ENCODE measurements around the gene EXOSC5. TPM values are rescaled to one million over a fixed set of nuclear protein-coding genes. Genes with fewer than 3 reads are reported as not detected.
A peak's percentile ranks its signal among the peaks of the same experiment; 100 is the strongest.

EXOSC5 gene
- 10 to 100 TPM; 47.5 to 51.7 TPM for total RNA-seq

DNA sequence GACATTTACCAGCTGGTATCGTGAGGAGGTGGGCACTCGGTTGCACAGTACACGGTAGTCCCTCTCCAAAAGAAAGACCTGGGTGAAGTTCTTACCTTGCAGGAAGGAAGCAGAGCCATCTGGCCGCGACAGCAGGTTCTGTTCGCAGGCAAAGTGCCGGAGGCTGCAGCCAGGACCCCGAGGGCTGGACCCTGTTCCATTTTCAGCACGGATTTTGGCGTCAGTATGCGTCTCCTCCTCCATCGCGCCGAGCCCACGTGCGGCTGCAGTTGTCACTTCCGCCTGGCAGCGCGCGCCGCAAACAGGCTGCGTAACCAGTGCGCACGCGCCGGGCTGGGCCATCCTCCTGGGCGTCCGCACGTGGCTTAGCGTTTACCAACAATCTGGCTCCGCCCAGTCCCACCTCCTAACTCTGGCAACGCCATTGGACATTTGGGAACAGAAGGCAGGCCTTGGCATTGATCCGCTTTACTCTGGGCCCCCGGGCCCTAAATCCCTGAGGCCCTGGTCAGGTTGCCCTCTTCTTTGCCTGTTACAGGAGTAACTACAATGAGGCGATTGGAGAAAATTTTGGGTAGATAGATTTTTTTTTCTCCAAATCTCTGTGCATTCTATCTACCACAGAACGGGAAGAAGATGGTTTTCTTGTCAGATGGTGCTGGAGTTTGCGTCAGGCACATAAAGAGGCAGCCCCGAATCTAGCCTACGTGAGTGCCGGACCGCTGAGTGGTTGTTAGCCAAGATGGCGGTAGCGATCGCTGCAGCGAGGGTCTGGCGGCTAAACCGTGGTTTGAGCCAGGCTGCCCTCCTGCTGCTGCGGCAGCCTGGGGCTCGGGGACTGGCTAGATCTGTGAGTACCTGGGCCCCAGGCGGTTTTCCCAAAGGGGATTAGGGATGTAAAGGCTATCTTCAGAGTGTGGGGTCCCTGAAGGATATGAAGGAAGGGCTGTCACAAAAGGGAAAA is at the start of gene EXOSC5, which contains the start of gene BCKDHA:
Gene EXOSC5, minus strand, starts transcription at position 274 of the 964 bp plus-strand sequence. Its CDS starts 31 bp downstream, at position 243.
Gene BCKDHA, plus strand, starts transcription at position 733 of the 964 bp plus-strand sequence. Its CDS starts 10 bp downstream, at position 743.
- no peaks in the 10 kb centered on the region for H3K9me3 Mint-ChIP-seq
- CTCF ChIA-PET = no interaction called here
- peaks cover 37% of the 10 kb centered on the region for H3K4me1 Mint-ChIP-seq (ENCODE audit: low read depth)
- H3K36me3 Mint-ChIP-seq (ENCODE audit: low read depth) = peaks cover 3% of the 10 kb centered on the region
- peak within 1 kb of the TSS; percentile 98 for H3K27ac Mint-ChIP-seq
- DNase-seq = peak; percentile 100
- no peaks in the 10 kb centered on the region for H3K27me3 Mint-ChIP-seq (ENCODE audit: low read depth)
- H3K4me3 Mint-ChIP-seq = peak within 1 kb of the TSS; percentile 97
- intact Hi-C loops (cut with micrococcal nuclease) = loop anchor here (1.0 to 5.0 kb wide), 6 partner anchors 33 to 150 kb away; partner anchors contain the start of genes B9D2 and TGFB1

DNA sequence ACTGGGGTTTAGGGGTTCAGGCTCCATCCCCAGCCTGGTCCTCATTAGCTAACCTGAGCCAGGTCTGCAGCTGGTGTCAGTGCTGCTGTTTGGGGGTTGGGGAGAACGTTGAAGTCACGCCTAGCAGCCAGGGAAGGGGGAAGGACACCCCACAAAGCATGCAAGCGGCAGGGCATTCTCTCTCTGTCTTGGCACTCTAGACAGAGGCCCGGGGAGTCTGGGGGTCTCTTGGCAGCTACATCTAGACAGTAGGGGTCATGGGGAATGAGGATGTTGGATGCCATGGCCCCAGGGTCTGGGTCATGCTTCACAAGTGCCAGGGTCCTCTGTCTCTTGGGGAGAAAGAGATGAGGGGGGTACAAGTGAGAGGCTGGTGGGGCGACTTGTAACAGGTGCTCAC is 48.4 kb upstream of the EXOSC5 start:
- Mint-ChIP-seq H3K27me3 (ENCODE audit: low read depth) (no peaks in the 10 kb centered on the region), H3K9me3 (no peaks in the 10 kb centered on the region), H3K27ac (no peak overlapping the region), H3K4me1 (ENCODE audit: low read depth) (peaks cover 11% of the 10 kb centered on the region), H3K4me3 (no peak overlapping the region), H3K36me3 (ENCODE audit: low read depth) (no peaks in the 10 kb centered on the region)
- CTCF ChIA-PET = interaction anchor here (7.6 to 9.5 kb wide), 2 partner anchors 122 to 151 kb away, joined by 92 to 185 read pairs; no protein-coding TSS in a partner anchor
- no peak for DNase-seq
- intact Hi-C loops (cut with micrococcal nuclease) = loop anchor here (5.0 kb wide), 2 partner anchors 72 to 243 kb away; no protein-coding TSS in a partner anchor

DNA sequence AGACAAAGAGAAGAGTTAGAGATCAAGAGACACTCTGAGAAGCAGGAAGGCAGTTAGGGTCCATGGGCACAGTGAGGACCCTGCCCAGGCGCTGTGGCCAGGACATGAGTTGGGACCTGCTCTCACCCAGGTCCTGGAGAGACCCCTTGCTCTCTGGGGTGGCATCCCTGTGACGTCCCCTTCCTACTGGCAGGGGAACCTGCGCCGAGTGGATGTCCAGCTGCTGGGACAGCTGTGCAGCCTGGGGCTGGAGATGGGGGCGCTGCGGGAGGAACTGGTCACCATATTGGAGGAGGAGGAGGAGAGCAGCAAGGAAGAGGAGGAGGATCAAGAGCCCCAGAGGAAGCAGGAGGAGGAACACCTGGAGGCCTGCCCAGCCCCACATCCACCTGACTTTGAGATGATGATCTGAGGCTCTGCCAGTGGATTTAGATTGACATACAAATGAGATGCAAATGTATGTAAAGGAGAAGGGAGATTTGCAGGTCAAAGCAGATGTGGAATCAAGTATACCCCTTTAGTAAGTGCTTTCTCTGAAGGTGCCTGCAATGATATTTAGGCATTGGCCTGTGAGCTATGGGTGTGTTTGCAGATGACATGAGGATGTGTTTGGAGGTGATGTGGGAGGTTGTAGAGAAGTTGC is 46.8 kb upstream of the EXOSC5 start:
- intact Hi-C loops (cut with micrococcal nuclease) = no loop called here

DNA sequence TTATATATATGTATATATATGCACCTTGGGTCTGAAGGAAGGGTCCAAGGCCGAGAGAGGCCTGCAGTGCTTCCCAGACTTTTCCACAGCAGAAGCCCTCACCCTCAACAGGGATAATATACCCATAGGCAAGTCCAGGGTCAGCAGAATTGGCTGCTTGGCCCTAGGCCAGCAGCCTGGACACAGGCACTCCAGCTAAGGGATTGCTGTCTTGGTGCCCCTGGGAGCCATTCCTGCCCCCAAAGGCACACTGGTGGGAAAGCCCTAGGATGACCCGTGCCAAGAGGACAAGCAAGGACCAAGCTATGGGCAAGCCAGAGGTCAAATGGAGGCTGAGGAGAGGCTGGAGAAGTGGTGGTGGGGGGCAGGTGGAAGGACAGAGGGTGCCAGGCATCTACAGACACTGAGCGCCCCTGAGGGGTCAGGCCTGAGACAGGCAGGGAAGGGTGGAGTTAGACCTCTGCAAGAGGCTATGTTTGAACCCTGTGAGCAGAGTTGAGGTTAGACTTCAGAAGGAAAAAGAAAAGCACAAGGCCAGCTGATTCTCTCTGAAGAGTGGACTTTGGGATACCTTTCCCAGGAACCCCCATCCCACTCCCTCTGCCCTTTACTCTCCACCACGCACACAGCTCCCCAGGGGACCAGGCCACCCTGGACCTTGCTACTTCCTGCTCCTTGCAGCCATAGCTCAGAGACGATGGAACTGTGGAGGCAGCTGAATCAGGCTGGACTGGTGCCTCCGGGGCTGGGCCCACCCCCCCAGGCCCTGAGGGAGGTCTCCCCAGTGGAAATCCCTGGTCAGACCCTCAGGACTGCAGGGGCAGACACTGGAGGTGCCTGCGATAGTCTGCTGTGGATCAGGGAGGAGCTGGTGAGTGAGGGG is 45.6 kb upstream of the EXOSC5 start, which contains the start of gene ERICH4:
Gene ERICH4, plus strand, starts transcription at position 684 of the 883 bp plus-strand sequence. Its CDS starts 14 bp downstream, at position 698.
- intact Hi-C loops (cut with micrococcal nuclease) = no loop called here
- peaks cover 1% of the 10 kb centered on the region for H3K36me3 Mint-ChIP-seq (ENCODE audit: low read depth)
- H3K27me3 Mint-ChIP-seq (ENCODE audit: low read depth) = no peaks in the 10 kb centered on the region
- no peak for DNase-seq
- no peaks in the 10 kb centered on the region for H3K9me3 Mint-ChIP-seq
- CTCF ChIA-PET = interaction anchor here (0.7 kb wide), 1 partner anchor 204 kb away, joined by 4 read pairs; no protein-coding TSS in a partner anchor
- H3K27ac Mint-ChIP-seq = no peak within 1 kb of the TSS
- H3K4me3 Mint-ChIP-seq = no peak within 1 kb of the TSS
- peaks cover 9% of the 10 kb centered on the region for H3K4me1 Mint-ChIP-seq (ENCODE audit: low read depth)

More for the DNA sequence above, 46.8 kb upstream of the EXOSC5 start:
- Mint-ChIP-seq H3K4me3 (no peak overlapping the region), H3K4me1 (ENCODE audit: low read depth) (peaks cover 5% of the 10 kb centered on the region), H3K27me3 (ENCODE audit: low read depth) (no peaks in the 10 kb centered on the region), H3K27ac (no peak overlapping the region), H3K36me3 (ENCODE audit: low read depth) (no peaks in the 10 kb centered on the region), H3K9me3 (no peaks in the 10 kb centered on the region)
- CTCF ChIA-PET = no interaction called here
- DNase-seq = no peak

DNA sequence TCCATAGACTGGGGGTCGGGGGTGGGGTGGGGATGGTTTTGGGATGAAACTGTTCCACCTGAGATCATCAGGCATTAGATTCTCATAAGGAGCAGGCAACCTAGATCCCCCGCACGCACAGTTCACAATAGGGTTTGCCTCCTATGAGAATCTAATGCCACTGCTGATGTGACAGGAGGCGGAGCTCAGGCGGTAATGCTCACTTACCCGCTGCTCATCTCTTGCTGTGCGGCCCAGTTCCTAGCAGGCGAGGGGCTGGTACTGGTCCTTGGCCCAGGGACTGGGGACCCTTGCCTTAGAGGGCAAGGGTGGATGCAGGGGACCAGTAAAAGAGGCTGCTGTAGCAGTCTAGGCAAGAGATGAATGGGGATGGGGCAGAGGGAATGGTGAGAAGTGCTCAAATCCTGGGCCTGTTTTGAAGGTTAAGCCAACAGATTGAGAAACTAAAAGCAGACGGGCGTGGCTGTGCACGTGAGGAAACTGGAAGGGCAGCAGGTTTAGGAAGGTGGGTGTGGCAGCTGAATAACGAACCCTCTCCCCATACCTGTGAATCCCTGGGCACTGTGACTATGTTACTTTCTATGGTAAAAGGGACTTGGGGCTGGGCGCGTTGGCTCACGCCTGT is 44.3 kb upstream of the EXOSC5 start:
- Mint-ChIP-seq H3K4me1 (ENCODE audit: low read depth) (peaks cover 12% of the 10 kb centered on the region), H3K4me3 (no peak overlapping the region), H3K9me3 (no peaks in the 10 kb centered on the region), H3K36me3 (ENCODE audit: low read depth) (peaks cover 3% of the 10 kb centered on the region), H3K27ac (no peak overlapping the region), H3K27me3 (ENCODE audit: low read depth) (no peaks in the 10 kb centered on the region)
- CTCF ChIA-PET = no interaction called here
- intact Hi-C loops (cut with micrococcal nuclease) = loop anchor here (2.0 kb wide), 1 partner anchor 155 kb away; no protein-coding TSS in a partner anchor
- DNase-seq = no peak

DNA sequence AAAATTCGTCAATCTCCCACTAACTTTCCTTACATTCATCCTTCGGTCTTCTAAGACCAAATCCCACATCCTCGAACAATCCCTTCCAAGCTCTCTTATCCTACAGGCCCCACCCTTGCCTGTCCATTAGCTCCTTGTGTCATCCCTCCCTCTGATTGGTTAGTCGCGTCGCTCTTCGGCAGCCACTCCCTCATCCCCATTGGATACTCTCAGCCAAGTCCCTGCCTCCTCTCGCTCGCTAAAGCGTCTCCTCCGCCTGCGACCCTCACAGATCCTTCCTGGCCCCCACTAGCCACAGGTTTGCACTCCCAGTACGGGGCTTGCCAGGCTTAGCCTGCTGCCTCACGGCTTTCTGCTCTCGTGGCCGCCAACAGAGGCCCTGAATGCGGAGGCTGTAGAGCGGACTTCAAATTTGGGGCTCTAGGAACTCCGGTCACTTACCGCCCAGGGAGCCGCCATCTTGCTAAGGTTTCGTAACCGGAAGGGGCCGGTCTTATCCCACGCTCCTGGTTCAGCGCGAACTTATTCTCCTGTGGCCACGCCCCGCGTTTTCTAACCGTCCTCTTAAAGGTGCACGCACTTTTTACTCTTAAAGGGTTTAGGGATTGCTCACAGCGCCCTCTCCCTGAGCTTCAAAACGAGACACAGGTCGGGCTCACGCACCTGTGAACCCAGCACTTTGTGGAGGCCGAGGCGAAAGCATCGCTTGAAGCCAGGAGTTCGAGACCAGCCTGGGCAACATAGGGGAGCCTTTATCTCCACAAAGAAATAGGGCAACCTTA is 42.5 kb upstream of the EXOSC5 start, which contains the start of gene DMAC2:
Gene DMAC2, minus strand, starts transcription at position 472 of the 782 bp plus-strand sequence. Its CDS starts 13 bp downstream, at position 459.
- Mint-ChIP-seq H3K4me3 (no peak within 1 kb of the TSS), H3K27ac (no peak within 1 kb of the TSS), H3K36me3 (ENCODE audit: low read depth) (peaks cover 3% of the 10 kb centered on the region), H3K4me1 (ENCODE audit: low read depth) (peaks cover 13% of the 10 kb centered on the region), H3K9me3 (no peaks in the 10 kb centered on the region), H3K27me3 (ENCODE audit: low read depth) (no peaks in the 10 kb centered on the region)
- CTCF ChIA-PET = interaction anchor here (0.7 to 3.1 kb wide), 16 partner anchors 9 to 158 kb away, joined by 3 to 46 read pairs (median 4); partner anchors contain the start of gene CEACAM21
- peak; percentile 99 for DNase-seq
- intact Hi-C loops (cut with micrococcal nuclease) = loop anchor here (1.0 to 5.0 kb wide), 5 partner anchors 42 to 176 kb away; partner anchors contain the start of genes BCKDHA, EXOSC5 and TGFB1

DNA sequence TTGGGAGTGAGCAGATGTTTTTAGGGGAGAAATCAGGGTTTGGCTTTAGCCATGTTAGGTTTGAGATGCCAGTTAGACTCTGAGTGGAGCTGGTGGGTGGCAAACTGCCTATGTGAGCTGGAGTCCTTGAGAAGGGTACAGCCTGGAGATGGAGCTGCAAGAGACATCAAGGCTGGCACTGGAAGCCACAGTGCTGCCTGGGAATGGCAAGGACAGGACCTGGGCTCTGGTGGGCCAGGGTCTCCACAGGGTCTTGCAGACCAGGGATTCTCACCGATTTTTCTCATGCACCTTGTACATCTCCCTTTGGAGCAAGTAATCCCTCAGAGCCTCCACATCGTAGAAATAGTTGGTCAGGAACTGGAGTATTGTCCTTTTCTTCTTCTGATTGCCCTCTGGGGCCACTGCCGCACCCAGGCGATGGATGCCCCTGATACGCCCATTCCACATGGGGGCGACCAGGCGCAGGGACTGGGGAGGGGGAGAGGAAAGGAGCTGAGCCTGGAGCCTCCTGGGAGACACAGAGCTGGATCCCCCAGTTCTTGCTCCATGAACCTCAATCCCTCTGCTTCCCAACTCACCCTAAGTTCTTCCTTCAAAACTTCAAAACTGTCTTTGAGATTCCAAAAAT is 40.9 kb upstream of the EXOSC5 start:
- CTCF ChIA-PET = interaction anchor here (0.5 to 3.1 kb wide), 4 partner anchors 9 to 453 kb away, joined by 3 to 46 read pairs (median 3); no protein-coding TSS in a partner anchor
- peaks cover 13% of the 10 kb centered on the region for H3K4me1 Mint-ChIP-seq (ENCODE audit: low read depth)
- intact Hi-C loops (cut with micrococcal nuclease) = loop anchor here (2.0 to 5.0 kb wide), 2 partner anchors 86 to 129 kb away; partner anchors contain the start of gene TGFB1
- H3K27me3 Mint-ChIP-seq (ENCODE audit: low read depth) = no peaks in the 10 kb centered on the region
- no peaks in the 10 kb centered on the region for H3K9me3 Mint-ChIP-seq
- peaks cover 3% of the 10 kb centered on the region for H3K36me3 Mint-ChIP-seq (ENCODE audit: low read depth)
- H3K27ac Mint-ChIP-seq = no peak overlapping the region
- H3K4me3 Mint-ChIP-seq = peak overlapping the region; percentile 25
- no peak for DNase-seq

DNA sequence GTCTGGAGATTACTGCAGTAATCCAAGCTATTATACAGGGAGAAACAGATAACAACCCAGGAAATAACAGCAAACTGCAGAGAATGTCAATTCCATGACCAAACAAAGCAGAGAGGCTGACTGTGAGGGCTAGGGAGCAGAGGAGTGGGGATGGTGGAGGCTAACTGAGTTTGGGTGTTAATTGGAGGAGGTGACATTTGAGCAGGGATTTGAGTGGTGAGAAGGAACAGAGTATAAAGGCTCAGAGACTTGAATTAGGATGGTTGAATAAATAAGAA is 39.5 kb upstream of the EXOSC5 start:
- Mint-ChIP-seq H3K4me1 (ENCODE audit: low read depth) (peaks cover 13% of the 10 kb centered on the region), H3K36me3 (ENCODE audit: low read depth) (peaks cover 10% of the 10 kb centered on the region), H3K4me3 (no peak overlapping the region), H3K9me3 (no peaks in the 10 kb centered on the region), H3K27ac (no peak overlapping the region), H3K27me3 (ENCODE audit: low read depth) (no peaks in the 10 kb centered on the region)
- DNase-seq = no peak
- CTCF ChIA-PET = interaction anchor here (0.6 to 2.0 kb wide), 3 partner anchors 13 to 127 kb away, joined by 4 to 9 read pairs (median 5); no protein-coding TSS in a partner anchor
- intact Hi-C loops (cut with micrococcal nuclease) = loop anchor here (5.0 kb wide), 1 partner anchor 84 kb away; the partner anchor contains the start of gene TGFB1

DNA sequence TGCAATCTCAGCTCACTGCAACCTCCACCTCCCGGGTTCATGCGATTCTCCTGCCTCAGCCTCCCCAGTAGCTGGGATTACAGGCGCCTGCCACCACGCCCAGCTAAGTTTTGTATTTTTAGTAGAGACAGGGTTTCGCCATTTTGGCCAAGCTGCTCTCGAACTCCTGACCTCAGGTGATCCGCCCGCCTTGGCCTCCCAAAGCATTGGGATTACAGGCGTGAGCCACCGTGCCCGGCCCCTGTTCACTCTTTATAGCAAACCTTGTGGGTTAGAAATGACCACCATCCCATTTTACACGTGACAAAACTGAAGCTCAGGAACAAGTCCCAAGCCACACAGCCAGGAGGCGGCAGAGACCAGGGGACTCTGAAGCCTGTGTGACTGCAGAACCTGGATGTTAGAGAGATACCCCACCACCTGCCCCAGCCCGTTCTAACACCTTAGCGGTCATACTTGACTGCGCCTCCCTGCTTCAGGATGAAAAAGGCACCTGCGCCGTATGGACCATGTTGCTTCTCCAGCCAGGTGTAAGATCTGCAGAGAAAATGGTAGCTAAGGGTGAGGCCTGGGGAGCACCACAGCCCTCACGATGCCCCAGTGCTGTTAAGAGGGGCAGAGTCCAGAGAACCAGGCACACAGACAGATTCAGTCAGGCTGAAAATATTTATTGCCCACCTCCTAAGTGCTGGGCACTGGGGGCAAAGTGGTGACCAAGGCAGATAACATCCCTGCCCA is 38.9 kb upstream of the EXOSC5 start:
- Mint-ChIP-seq H3K27me3 (ENCODE audit: low read depth) (no peaks in the 10 kb centered on the region), H3K9me3 (no peaks in the 10 kb centered on the region), H3K36me3 (ENCODE audit: low read depth) (peaks cover 10% of the 10 kb centered on the region), H3K4me3 (no peak overlapping the region), H3K27ac (no peak overlapping the region), H3K4me1 (ENCODE audit: low read depth) (peaks cover 13% of the 10 kb centered on the region)
- DNase-seq = no peak
- intact Hi-C loops (cut with micrococcal nuclease) = loop anchor here (5.0 kb wide), 1 partner anchor 84 kb away; the partner anchor contains the start of gene TGFB1
- CTCF ChIA-PET = interaction anchor here (0.6 to 2.0 kb wide), 4 partner anchors 13 to 142 kb away, joined by 4 to 9 read pairs (median 5); no protein-coding TSS in a partner anchor

Measured in activated naive CD4-positive, alpha-beta T cell treated with anti-CD3 and anti-CD28 coated beads for 36 hours (primary cell).